CD4-positive, alpha-beta T cell treated with Interleukin-15 for 1 hour (primary cell): Measurements from ENCODE around the gene TNNI2.

Experiments used
- DNase-seq: peaks from one replicate; pipeline ENCODE4 v3.0.0-alpha.2; 2020

TNNI2 gene

DNA sequence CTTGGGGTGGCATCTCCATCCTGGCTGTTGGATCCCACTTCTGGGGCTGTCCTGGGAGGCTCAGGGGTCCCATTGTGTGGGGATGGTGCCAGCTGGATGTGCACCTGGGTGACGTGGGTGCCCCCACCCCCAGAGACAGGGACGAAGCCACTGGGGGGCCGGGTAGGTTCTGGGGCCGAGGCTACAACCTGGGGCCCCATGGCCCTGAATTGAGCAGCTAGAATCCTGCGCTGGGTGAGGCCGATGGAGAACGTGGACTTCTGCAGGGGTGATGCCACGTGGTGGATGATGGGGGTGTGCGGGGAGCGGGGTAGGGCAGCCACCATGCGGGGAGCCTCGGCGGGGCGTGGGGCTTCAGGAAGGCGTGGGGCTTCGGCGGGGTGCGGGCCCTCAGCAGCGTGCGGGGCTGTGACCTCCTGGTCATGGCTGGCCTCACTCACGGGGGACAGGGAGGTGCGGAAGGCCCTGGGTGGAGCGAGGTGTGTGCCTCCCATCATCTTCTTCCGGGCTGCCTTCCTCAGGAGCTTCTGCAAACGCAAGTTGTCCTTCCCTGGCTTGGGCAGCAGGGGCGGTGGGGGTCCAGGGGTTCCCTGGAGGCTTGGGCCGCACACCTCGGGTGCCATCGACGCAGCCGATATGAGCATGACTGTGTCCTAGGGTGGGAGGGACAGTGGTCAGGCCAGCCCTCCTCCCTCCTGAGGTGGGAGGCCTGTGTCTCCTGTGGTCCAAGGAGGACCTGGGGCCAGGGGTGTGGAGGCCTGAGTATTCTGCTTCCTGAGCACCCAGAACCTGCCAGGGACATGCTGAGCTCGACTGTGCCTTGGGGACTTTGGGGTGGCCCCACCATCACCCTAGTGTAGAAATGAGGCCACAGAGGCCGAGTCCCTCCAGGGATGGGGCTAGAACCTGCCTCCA, 51.4 kb downstream of the TNNI2 start:
- no peak for DNase-seq
